ENCODE results near the gene WDR19.

The WDR19 gene

GRCh38 chr4:39303871-39304270, 121.5 kb downstream of the WDR19 start:
- no peak for DNase-seq (ENCODE audit: low spot score)

- DNase-seq (ENCODE audit: low spot score), result no peak
These were observed 122.3 kb downstream of the WDR19 start for GRCh38 chr4:39304651-39305050.

DNA sequence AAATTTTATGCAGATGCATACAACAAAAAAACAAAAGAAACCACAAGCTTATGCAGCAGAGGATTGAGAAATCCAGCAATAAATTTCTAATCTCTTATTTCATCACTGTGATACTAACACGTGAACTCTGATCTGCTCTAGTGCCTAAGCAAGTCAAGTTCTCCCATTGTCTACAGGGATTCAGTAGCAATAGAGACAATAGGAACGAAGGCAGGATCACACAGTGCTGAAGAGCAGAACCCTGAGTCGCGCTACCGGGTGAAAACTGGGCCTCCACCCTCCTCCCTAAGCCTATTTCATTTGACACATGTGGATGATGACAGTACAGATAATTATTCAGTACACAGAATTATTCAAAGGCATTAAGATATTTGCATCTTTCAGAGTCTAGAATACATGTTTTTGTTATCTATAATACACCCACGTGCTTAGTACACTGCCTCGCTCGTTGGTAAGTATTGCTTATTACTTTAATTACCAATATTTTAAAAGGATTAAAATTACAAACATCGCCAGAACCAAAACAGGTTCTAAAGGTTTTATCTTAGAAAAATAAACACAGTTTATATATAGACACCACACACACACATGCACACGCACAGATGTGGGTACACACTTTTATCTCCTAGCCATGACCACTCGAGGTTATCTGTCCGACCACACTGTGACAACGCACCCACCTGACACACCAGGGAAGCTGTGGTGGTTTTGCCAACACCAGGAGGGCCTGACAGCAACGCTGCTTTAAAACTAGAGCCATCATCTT, 123.8 kb downstream of the WDR19 start:
- peak; percentile 42 for DNase-seq (ENCODE audit: low spot score)

GRCh38 chr4:39308611-39309010, 126.3 kb downstream of the WDR19 start:
- no peak for DNase-seq (ENCODE audit: low spot score)

DNA sequence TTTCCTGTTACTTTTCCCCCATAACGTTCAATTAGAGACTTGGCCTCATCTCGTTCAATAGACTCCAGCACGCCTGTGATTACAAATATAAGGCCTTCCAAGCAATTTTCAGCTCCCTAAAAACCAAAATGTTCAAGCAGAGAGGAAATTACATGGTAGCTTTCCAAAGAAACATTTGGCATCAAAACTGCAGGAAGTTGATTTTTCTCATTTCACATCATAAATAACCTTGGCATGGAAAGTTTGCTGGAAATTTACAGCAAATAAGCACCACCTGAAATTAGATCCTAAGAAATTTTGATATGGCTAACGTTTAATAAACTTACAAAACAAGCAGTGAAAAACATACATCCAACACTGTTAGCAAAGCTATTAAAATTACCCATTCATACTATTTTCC, 130.5 kb downstream of the WDR19 start:
- no peak for DNase-seq (ENCODE audit: low spot score)

DNA sequence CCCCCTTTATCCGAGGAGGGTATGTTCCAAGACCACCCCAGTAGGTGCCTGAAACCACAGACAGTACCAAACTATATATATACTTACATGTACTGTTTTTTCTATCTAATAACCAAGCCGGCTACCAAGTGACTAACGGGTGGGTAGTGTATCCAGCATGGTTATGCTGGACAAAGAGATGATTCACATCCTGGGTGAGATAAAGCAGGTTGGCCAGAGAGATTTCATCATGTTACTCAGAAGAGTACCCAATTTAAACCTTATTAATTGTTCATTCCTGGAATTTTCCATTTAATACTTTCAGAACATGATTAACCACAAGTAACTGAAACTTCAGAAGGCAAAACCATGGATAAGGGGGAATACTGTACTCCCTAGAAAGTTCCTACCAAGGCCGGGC, 137.3 kb downstream of the WDR19 start:
- no peak for DNase-seq (ENCODE audit: low spot score)

GRCh38 chr4:39320381-39321115, 138.2 kb downstream of the WDR19 start:
- DNase-seq (ENCODE audit: low spot score), result no peak

- no peak for DNase-seq (ENCODE audit: low spot score)
These were observed 141.5 kb downstream of the WDR19 start for GRCh38 chr4:39323821-39324220.

- DNase-seq (ENCODE audit: low spot score), result no peak
These were observed 142.1 kb downstream of the WDR19 start for GRCh38 chr4:39324446-39324845.

DNA sequence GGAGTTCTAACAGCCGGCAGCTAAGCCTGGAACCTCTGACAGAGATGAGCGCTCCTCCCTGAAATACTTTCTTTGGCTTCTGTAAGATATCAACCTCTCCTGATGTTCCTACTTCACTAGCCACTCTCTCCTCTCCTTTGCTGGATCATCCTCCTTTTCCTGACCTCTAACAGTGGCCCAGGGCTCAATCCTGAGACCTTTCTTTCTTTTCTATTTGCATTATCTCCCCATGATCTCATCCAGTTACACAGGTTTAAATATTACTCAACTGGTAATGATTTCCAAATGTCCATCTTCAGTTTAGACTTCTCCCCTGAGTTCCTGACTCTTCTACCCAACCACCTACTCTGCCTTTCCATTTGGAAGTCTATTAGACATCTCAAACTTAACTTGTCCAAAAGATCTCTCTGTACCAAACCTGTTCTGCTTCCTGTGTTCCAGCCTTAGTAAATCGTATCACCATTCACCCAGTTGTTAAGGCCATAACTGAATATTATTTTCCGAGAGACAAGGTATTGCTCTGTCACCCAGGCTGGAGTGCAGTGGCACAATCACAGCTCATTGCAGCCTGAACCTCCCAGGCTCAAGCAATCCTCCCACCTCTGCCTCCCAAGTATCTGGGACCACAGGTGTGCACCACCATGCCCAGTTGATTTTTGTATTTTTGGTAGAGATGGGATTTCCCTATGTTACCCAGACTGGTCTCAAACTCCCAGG, 142.7 kb downstream of the WDR19 start:
- no peak for DNase-seq (ENCODE audit: low spot score)

DNA sequence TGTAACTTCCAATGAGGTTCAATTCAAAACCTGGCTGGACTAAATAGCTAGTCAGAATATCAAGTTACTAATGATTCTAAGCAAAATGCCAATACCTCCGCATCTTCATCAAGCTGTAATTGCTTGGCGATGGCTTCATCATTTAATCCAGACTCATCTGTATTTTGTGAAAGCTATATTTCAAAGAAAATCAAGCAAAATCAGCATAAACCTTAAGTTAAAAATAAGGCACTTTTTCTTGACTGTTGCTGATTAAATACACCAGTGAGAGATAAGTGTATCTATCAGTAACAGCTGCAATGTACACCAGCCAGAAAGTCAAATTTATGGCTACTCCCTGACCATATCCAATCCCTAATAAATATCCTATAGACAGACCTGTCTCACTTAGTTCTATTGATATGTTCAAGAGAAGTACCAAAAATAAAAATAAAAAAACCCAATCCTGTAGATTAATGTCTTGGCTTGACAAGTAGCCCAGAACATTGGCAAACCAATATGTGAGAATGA, 144.2 kb downstream of the WDR19 start:
- peak; percentile 38 for DNase-seq (ENCODE audit: low spot score)

DNA sequence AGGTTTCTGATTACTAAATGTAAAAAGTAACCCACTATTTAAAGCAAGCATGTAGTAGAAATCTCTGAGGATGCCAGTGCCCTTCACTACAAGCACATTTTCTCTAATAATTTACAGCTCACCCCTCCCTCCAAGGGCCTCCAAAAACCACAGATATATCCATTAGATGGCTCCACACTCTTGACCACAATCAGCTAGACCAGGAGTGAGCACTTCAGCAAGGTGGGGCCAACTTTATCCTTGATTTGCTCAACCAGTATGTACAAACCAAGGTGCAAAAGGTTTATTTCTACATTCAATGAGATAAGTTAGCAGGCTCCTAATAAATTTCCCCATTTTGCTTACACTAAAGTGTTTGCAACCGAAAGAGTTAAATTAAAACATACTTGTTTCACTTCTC, 148.0 kb downstream of the WDR19 start:
- no peak for DNase-seq (ENCODE audit: low spot score)

- DNase-seq (ENCODE audit: low spot score), result no peak
These were observed 148.9 kb downstream of the WDR19 start for GRCh38 chr4:39331191-39331590.
